H1 (cell line): ENCODE measurements around the gene TRIM5.

Source experiments
- EP300 ChIP-seq, 2 experiments: IDR thresholded peaks; 1 replicate in 1 of 2; 2 replicates in 1 of 2; pipeline ENCODE4 v1.6.1; 2011 to 2012; ENCODE audit warnings: low read depth in 2 of 2, low read length in 2 of 2, mild to moderate bottlenecking in 2 of 2, borderline replicate concordance in 1 of 2, inconsistent platforms in 1 of 2, moderate library complexity in 1 of 2
- JUND ChIP-seq: IDR thresholded peaks from 2 replicates; pipeline ENCODE4 v1.6.1; 2011; ENCODE audit warnings: mild to moderate bottlenecking, improper control_type of control experiment, low read length
- RAD21 ChIP-seq, 2 experiments: IDR thresholded peaks in 1 of 2; conservative IDR thresholded peaks in 1 of 2; 2 replicates each; pipeline ENCODE4 v1.6.1; 2011; ENCODE audit warnings: low read depth in 2 of 2, low read length in 2 of 2, improper control_type of control experiment in 1 of 2, inconsistent platforms in 1 of 2, mild to moderate bottlenecking in 1 of 2, moderate library complexity in 1 of 2
- RXRA ChIP-seq: IDR thresholded peaks from 2 replicates; pipeline ENCODE4 v1.6.1; 2011; ENCODE audit warnings: low read depth, mild to moderate bottlenecking, low read length, moderate library complexity; ENCODE audit not compliant: insufficient read depth

- TF ChIP-seq RAD21 (IDR thresholded peaks at IDR 0.05 in 1 of 2, conservative IDR thresholded peaks at IDR 0.05 in 1 of 2; ENCODE audit: low read depth in 2 of 2, low read length in 2 of 2) (no peak), EP300 (IDR thresholded peaks at IDR 0.05; ENCODE audit: borderline replicate concordance in 1 of 2, low read depth in 2 of 2, low read length in 2 of 2) (no peak), JUND (no peak), RXRA (no peak)
Measured at GRCh38 chr11:5621580-5621979, 63.3 kb downstream of the TRIM5 start.
